Heart right ventricle (tissue), 16 donors: ENCODE results near the gene S100A13. TPM values are rescaled to one million over a fixed set of nuclear protein-coding genes. Genes with fewer than 3 reads are reported as not detected.

Source experiments
- ATAC-seq, 8 donors: fragments of 200-7000 bp; cut with Tn5 transposase; one replicate each; pipeline ENCODE4 v1.9.1; 2020; ENCODE audit warnings: mild to moderate bottlenecking in 8 of 8, moderate library complexity in 8 of 8, moderate number of reproducible peaks in 1 of 8
- DNase-seq, 2 donors: peaks; one replicate each; pipeline ENCODE4 v3.0.0-alpha.2; 2020
- H3K27ac ChIP-seq, 10 donors: fragments of 200-600 bp; sonication (generic) in 2 of 10; one replicate each; pipeline versions ENCODE4 v1.5.0 to v1.8.0; 2020 to 2022; ENCODE audit warnings: mild to moderate bottlenecking in 3 of 10
- H3K27me3 ChIP-seq, 7 donors: fragments of 200-600 bp; one replicate each; pipeline ENCODE4 v1.8.0; 2021 to 2022; ENCODE audit warnings: mild to moderate bottlenecking in 2 of 7
- H3K36me3 ChIP-seq, 9 donors: fragments of 200-600 bp; sonication (generic) in 1 of 9; one replicate each; pipeline versions ENCODE4 v1.5.0 to v1.8.0; 2020 to 2022; ENCODE audit warnings: mild to moderate bottlenecking in 2 of 9
- H3K4me1 ChIP-seq, 9 donors: fragments of 200-600 bp; sonication (generic) in 1 of 9; one replicate each; pipeline versions ENCODE4 v1.5.0 to v1.8.0; 2020 to 2022; ENCODE audit warnings: mild to moderate bottlenecking in 4 of 9
- H3K4me3 ChIP-seq, 10 donors: fragments of 200-600 bp; sonication (generic) in 2 of 10; one replicate each; pipeline versions ENCODE4 v1.5.0 to v1.8.0; 2020 to 2022; ENCODE audit warnings: mild to moderate bottlenecking in 7 of 10, moderate library complexity in 2 of 10
- H3K9me3 ChIP-seq, 11 donors: fragments of 200-600 bp in 10 of 11; sonication (generic) in 2 of 11; one replicate each; pipeline versions ENCODE4 v1.5.0 to v1.8.0; 2013 to 2022; ENCODE audit warnings: mild to moderate bottlenecking in 2 of 11, control low read depth in 1 of 11, moderate library complexity in 1 of 11
- CTCF ChIP-seq, 9 donors: fragments of 200-600 bp; sonication (generic) in 2 of 9; IDR thresholded peaks; one replicate each; pipeline versions ENCODE4 v1.5.0 to v1.8.0; 2021 to 2022; ENCODE audit warnings: antibody characterized with exemption in 9 of 9, mild to moderate bottlenecking in 5 of 9, moderate library complexity in 1 of 9
- WGBS, 2 donors: extraction: QIAGEN DNeasy Blood & Tissue Kit; methylation state at CpG; one replicate each; pipeline ENCODE4 v1.1.7; 2013; ENCODE audit warnings: inconsistent platforms in 1 of 2; 5-methylcytosine and 5-hydroxymethylcytosine counted together
- intact Hi-C, 10 donors: fragments of 100-400 bp; cut with DNase I; formaldehyde crosslinking; loops; one replicate each; pipeline versions ENCODE4 v1.11.1 to v1.14.2; 2022
- polyA plus RNA-seq, 2 donors: library from polyadenylated mRNA; stranded (reverse); fragments of 200-250 nt; gene quantifications; one replicate each; pipeline ENCODE4 v1.2.3, GENCODE V29; 2013
- total RNA-seq, 10 donors: library from RNA; stranded (reverse); fragmentation: NEBNext Ultra II Directional in 3 of 10; extraction: Animal tissue kit (Norgen Biotek cat#: 25700) in 3 of 10; gene quantifications; one replicate each; pipeline versions ENCODE4 v1.2.1 to v1.2.4, GENCODE V29; 2021 to 2023
- donor health status: Arrhythmogenic right ventricular cardiomyopathy.
- donor health status: ischemic (EF 13 %, LVEDD 7.1; RV severe dilation, severe dysfunction).
- donor health status: healthy with polysubstance abuse.
- donor health status: DM: no; HTN: yes; CAD: no.
- donor health status: DM: no; HTN: no; CAD: no.
- donor health status: ischemic (EF 25% LVEDD 6.9; RV normal size, moderate dysfunction).
- donor health status: ischemic (EF 25% LVEDD 5.7; RV mildly dilated, moderate dysfunction).
- donor health status: healthy.
- donor health status: DM: yes; HTN: yes; CAD: no.
- donor health status: Ischemic cardiomyopathy.
- donor health status: ischemic (EF 35%, LVEDD 5.7; RV mildly dilated, moderate dysfunction).
- donor health status: nonischemic (EF 11% LVEDD 7.7; RV severe dilation, severe dysfunction).
- donor health status: DM: yes; HTN: yes; CAD: no.
- donor health status: PGD.
- donor health status: ischemic (EF 29% LVEDD 5.4; RV normal size, mild dysfunction).
- donor health status: nonischemic (EF 23%, LVEDD 6.1; RV moderate dilation, normal function).

S100A13 gene
- total and polyA plus RNA-seq, 12 donors: 101 to 335 (median 134) TPM

- Histone ChIP-seq H3K4me1 (peaks cover 10 to 90% (median 73%) of the 10 kb centered on the region in 9 donors), H3K27me3 (no peaks in the 10 kb centered on the region), H3K9me3 (no peaks in the 10 kb centered on the region), H3K36me3 (peaks cover 0 to 80% (median 60%) of the 10 kb centered on the region in 9 donors), H3K27ac (peak overlapping the region in 8 of 10 donors; percentile 47 to 100 (median 100)), H3K4me3 (no peak overlapping the region)
- no peak for TF ChIP-seq CTCF (IDR thresholded peaks at IDR 0.05)
- DNase-seq: no peak
- WGBS, 2 donors: 63 to 66% methylated on average over 6 of the region's 6 CpGs
- intact Hi-C loops: no loop called here
- ATAC-seq: no peak
Measured at GRCh38 chr1:153638261-153638660, 11.0 kb upstream of the S100A13 start.

- WGBS, 2 donors: 67 to 73% methylated on average over 9 of the region's 9 CpGs
- no peak for TF ChIP-seq CTCF (IDR thresholded peaks at IDR 0.05)
- intact Hi-C loops: no loop called here
- ATAC-seq: no peak
- peaks cover 10 to 90% (median 70%) of the 10 kb centered on the region in 9 donors for H3K4me1 ChIP-seq
- H3K36me3 ChIP-seq: peaks cover 0 to 61% (median 41%) of the 10 kb centered on the region in 9 donors
- no peak for DNase-seq
- no peaks in the 10 kb centered on the region for H3K9me3 ChIP-seq
- H3K27me3 ChIP-seq: no peaks in the 10 kb centered on the region
- peak overlapping the region in 2 of 10 donors; percentile 91 for H3K4me3 ChIP-seq
- H3K27ac ChIP-seq: peak overlapping the region; percentile 28 to 100 (median 100)
Measured at GRCh38 chr1:153636312-153636711, 9.0 kb upstream of the S100A13 start.

DNA sequence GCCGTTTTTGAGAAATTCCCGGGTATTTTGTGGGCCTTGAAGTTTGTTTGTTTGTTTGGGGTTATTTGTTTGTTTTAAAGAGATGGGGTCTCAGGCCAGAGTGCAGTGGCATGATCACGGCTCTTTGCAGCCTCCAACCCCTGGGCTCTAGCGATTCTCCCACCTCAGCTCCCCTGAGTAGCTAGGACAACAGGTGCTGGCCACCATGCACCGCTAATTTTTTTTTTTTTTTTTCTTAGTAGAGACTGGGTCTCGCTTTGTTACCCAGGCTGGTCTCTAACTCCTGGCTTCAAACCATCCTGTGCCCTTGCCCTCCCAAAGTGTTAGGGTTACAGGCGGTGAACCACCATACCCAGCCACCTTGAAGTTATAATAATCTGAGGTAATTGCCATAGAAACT is 8.6 kb upstream of the S100A13 start:
- H3K4me3 ChIP-seq: peak overlapping the region in 8 of 10 donors; percentile 67 to 95 (median 91)
- H3K9me3 ChIP-seq: no peaks in the 10 kb centered on the region
- TF ChIP-seq CTCF (IDR thresholded peaks at IDR 0.05): no peak
- DNase-seq (no peak), ATAC-seq (no peak)
- peaks cover 10 to 90% (median 69%) of the 10 kb centered on the region in 9 donors for H3K4me1 ChIP-seq
- H3K36me3 ChIP-seq: peaks cover 0 to 56% (median 36%) of the 10 kb centered on the region in 9 donors
- H3K27me3 ChIP-seq: no peaks in the 10 kb centered on the region
- 83 to 89% methylated on average over 7 of the region's 7 CpGs for WGBS, 2 donors
- intact Hi-C loops: loop anchor here in 1 of 10 donors (2.0 kb wide), 1 partner anchor 35 kb away; the partner anchor contains the start of gene ILF2
- H3K27ac ChIP-seq: peak overlapping the region; percentile 22 to 100 (median 100)

DNA sequence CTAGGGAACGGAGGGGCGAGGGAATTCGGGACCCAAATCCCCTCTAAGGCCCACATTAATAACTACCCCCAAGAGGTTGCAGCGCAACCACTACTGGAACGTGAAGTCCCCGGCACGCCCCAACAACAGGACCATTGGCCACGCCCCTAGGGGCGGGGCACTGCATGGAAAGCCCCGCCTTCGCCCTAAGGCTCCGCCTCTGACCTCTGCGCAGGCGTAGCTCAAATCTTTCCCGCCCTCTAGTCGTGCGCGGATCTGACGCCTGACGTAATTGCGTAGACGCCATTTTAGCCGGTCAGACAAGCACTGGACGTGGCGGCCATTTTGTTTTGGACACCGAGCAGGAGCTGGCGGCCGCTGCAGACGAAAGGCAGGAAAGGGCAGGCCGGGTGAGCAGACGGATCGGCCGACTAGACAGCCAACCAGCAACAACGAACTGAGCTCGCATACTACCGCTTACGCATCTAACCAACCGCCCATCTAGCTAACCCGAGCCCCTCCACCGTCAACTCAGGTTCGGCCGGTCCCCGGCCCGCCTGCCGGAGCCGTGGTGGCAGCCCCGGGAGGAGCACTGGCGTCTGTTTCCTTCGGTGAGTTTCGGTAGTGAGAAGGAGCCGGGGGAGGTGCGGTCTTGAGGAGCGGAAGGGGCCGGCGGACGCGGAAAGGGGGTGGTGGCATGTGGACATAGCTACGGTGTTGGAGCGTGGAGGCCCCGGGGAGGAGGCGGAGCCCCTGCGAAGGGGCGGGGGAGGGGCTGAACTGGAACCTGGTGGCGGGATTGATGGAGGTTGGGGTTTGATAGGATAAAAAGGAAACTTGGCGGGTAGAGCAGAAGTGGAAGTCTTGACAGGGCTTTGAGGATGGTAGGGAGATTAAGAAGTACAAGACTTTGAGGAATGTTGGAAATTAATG is 6.7 kb upstream of the S100A13 start, which contains the start of gene CHTOP:
Gene CHTOP (plus strand): TSS at position 313 of the 912 bp plus-strand sequence. CDS start 2,523 bp downstream, outside the sequence.
- Histone ChIP-seq H3K27ac (peak within 1 kb of the TSS; percentile 98 to 100 (median 100)), H3K4me1 (peaks cover 10 to 88% (median 66%) of the 10 kb centered on the region in 9 donors), H3K36me3 (peaks cover 0 to 38% (median 19%) of the 10 kb centered on the region in 9 donors), H3K27me3 (no peaks in the 10 kb centered on the region), H3K4me3 (peak within 1 kb of the TSS; percentile 67 to 95 (median 90)), H3K9me3 (no peaks in the 10 kb centered on the region)
- 1 to 2% methylated on average over 65 of the region's 65 CpGs for WGBS, 2 donors
- intact Hi-C loops: loop anchor here in 2 of 10 donors (2.0 to 5.0 kb wide), 2 partner anchors 33 to 37 kb away; partner anchors contain the start of gene ILF2 (in 1 of the 2)
- ATAC-seq: peak; percentile 91 to 96 (median 94)
- no peak for TF ChIP-seq CTCF (IDR thresholded peaks at IDR 0.05)
- DNase-seq: peak; percentile 96 to 98
